Activated naive CD8-positive, alpha-beta T cell treated with anti-CD3 and anti-CD28 coated beads, Interleukin-2, amount 50 U/mL, for 16 hours (primary cell): ENCODE results near the gene MRPS34.

Source experiments
- DNase-seq: peaks from one replicate; pipeline ENCODE4 v3.0.0-alpha.2; 2020; ENCODE audit warnings: low read depth, low spot score

MRPS34 gene

DNA sequence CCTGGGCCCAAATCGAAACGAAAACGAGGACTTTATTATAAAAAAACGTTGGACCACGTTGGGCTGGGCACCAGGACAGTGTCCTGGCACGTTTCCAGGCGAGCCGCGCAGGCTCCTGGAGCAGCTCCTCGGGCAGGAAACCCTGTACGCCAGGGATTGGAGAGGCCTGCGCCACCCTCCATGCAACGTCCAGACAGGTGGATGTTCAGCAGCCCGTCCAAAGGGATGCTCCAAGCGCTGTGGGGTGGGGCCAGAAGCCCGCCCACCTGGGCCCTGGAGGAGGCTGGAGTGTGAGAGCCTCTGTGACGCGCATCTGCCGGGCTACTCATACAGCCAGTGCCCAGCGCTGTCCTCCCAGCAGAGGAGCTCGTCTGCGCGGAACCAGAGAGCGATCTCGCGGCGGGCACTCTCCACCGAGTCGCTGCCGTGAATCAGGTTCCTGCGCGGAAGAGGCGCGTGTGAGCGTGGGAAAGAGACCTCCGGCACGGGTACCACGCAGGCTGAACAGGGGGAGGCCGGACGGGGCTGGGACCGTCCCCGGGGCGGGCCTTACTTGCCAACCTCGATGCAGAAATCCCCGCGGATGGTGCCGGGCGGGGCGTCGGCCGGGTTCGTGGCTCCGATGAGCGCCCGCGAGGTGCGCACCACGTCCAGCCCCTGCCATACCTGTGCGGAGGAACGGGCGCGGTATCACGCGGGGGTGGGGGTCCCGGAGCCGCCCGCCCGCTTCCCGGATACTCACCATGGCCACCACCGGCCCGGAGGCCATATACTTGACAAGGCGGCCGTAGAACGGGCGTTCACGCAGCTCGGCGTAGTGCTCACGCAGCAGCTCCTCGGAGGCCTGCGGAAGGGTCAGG, 2.4 kb downstream of the MRPS34 start:
- DNase-seq: no peak

DNA sequence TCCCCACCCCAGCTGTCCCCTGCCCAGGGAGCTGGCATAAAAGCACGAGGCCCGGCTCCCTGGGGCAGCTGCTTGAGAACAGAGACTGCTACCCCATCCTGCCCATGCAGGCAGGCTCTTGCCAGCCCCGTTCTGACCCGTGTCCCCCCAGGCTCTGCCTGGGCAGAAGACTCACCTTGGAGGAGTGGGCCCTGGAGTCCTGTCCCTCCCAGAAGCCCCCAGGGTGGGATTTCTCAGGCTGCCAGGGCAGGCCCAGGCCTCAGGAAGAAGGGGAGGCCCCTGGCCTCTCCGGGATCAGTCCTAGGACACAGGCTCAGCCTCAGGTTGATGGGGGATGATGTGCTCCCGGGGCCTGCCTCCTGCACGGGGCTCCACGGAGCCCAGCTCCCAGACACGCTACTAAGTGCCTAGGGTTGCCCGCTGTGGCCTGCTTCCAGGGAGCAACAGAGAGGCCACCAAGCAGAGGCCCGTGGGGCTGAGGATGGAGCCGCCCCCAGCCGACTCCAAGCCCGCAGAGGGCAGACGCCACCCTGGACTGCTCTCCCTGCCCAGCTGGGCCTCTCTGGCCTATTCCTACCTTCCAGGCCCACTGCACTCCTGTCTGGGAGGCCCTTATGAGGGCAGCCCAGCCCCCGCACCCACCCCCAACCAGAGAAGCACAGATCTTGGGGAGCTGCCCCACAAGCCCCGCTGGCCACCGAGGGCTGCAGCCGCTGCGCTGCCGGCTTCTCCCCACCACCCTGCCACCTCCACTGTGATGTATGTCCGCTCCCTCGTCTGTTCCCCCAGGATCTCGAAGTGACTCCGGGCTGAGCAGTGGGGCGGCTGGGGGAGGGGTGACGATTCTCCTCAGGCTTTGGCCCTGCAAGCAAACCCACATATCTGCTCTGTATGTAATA, 3.3 kb downstream of the MRPS34 start:
- no peak for DNase-seq

DNA sequence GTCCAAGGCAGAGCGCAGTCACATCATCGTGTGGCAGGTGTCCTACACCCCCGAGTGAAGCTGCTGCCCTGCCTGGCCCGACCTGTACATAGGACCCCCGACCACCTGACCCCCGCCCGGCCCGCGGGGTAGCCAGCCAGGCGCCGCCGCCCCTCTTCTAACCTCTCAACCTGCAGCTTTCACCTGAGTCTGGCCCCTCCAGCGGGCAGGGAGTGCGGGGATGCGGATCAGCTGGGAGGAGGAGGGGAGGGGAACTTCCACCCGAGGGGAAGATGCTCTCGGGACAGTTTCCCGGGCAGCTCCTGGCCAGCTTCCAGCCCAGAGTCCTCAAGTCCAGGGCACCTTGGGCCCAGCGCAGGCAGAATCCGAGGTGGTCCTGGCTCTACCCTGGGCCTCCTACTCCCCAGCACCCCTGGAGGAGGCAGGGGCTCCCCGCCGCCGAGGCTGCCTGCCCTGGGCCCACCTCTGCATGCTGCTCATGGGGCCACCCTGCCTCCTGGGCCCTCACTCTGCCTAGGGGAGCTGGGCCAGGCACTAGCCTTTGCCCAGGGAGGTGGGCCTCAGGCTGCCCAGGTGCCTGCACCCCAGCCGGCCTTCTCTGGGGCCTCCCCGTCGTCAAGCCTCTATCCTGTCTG, 4.0 kb downstream of the MRPS34 start:
- no peak for DNase-seq

DNA sequence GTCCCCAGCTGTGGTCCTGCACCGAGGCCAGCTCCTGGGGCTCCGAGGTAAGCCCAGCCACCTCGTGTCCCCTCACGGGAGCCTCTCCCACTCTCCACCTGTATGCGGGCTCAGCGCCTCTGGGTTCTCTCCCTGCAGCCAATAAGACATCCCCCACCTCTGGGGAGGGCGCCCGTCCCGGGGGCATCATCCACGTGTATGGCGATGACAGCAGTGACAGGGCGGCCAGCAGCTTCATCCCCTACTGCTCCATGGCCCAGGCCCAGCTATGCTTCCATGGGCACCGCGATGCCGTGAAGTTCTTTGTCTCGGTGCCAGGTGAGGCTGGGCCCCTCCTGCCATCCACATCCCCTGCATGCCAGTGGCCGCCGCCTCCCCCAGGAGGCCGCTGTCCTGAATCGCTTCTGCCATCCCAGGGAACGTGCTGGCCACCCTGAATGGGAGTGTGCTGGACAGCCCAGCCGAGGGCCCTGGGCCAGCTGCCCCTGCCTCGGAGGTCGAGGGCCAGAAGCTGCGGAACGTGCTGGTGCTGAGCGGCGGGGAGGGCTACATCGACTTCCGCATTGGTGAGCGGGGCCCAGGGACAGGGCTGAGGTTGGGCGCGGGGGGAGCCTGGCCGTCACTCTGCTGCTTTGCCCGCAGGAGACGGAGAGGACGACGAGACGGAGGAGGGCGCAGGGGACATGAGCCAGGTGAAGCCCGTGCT, 4.7 kb downstream of the MRPS34 start:
- DNase-seq: no peak

DNA sequence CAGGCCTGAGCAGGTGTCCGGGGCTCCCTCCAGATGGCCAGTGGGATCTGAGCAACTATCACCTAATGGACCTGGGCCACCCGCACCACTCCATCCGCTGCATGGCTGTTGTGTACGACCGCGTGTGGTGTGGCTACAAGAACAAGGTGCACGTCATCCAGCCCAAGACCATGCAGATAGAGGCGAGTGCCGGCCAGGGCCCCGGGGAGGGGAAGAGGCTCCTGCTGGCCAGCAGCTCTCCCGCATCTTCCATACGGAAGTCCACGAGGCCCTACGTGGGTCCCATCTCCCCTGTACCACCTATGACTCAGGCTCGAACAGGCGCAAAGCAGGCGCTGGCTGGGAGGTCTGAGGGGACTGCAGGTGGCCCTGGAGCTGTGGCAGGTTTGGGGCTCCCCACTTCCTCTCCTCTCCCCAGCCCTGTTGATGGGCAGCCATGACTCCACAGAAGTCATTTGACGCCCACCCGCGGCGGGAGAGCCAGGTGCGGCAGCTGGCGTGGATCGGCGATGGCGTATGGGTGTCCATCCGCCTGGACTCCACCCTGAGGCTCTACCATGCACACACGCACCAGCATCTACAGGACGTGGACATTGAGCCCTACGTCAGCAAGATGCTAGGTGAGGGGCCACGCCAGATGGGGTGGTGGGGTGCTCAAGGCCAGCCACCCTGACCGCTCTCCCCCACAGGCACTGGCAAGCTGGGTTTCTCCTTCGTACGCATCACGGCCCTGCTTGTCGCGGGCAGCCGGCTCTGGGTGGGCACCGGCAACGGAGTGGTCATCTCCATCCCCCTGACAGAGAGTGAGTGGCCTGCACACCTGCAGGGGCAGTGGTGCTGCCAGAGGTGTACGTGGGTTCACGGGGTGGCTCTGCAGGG, 5.6 kb downstream of the MRPS34 start:
- DNase-seq: no peak

DNA sequence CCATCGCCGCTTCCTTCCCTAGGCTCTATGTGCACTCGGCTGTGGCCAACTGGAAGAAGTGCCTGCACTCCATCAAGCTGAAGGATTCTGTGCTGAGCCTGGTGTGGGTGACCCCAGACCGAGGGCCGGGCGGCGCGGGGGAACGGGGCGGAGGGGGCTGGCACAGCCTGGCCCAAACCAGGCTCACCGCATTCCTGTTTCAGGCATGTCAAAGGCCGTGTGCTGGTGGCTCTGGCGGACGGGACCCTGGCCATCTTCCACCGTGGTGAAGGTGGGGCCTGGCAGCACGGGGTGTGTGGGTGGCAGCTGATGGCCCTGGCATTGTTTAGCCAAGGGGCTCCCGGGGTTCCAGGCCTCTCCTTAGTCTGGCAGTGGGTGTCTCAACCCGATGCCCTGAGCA, 6.2 kb downstream of the MRPS34 start:
- no peak for DNase-seq

DNA sequence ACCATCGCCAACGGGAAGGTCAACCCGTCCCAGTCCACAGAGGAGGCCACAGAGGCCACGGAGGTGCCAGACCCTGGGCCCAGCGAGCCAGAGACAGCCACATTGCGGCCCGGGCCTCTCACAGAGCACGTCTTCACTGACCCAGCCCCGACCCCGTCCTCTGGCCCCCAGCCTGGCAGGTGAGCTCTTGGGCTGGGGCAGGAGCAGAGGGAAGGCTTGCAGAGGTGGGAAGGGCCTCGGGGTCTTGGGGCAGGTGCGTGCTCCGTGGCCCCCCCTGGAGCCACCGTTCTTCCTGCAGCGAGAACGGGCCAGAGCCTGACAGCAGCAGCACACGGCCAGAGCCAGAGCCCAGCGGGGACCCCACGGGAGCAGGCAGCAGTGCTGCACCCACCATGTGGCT, 6.7 kb downstream of the MRPS34 start:
- no peak for DNase-seq

DNA sequence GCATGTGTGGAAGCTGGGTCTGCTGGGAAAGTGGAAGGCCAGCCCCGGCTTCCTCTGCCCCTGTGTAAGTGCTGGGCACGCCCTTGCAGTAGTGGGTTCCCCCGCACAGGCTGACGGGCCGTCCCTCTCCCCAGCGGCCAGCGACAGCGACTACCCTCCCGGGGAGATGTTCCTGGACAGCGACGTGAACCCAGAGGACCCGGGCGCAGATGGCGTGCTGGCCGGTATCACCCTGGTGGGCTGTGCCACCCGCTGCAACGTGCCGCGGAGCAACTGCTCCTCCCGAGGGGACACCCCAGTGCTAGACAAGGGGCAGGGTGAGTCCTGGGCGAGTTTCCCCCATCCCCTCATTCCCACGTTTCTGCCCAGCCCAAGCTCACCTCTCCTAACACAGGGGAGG, 7.1 kb downstream of the MRPS34 start:
- DNase-seq: no peak

DNA sequence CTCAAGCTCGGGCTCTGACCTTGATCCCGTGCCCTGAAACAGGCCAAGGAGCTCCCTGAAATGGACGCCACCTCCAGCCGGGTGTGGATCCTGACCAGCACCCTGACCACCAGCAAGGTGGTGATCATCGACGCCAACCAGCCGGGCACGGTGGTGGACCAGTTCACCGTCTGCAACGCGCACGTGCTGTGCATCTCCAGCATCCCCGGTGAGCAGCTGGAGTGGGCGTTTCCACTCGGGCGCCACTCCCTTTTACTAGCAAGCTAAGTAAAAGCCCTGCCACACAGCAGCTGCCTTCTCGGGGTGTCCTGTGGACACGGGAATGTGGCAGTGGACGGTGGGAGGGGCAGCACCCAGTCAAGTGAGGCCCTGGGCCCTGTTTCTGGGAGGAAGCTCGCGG, 8.0 kb downstream of the MRPS34 start:
- DNase-seq: no peak

DNA sequence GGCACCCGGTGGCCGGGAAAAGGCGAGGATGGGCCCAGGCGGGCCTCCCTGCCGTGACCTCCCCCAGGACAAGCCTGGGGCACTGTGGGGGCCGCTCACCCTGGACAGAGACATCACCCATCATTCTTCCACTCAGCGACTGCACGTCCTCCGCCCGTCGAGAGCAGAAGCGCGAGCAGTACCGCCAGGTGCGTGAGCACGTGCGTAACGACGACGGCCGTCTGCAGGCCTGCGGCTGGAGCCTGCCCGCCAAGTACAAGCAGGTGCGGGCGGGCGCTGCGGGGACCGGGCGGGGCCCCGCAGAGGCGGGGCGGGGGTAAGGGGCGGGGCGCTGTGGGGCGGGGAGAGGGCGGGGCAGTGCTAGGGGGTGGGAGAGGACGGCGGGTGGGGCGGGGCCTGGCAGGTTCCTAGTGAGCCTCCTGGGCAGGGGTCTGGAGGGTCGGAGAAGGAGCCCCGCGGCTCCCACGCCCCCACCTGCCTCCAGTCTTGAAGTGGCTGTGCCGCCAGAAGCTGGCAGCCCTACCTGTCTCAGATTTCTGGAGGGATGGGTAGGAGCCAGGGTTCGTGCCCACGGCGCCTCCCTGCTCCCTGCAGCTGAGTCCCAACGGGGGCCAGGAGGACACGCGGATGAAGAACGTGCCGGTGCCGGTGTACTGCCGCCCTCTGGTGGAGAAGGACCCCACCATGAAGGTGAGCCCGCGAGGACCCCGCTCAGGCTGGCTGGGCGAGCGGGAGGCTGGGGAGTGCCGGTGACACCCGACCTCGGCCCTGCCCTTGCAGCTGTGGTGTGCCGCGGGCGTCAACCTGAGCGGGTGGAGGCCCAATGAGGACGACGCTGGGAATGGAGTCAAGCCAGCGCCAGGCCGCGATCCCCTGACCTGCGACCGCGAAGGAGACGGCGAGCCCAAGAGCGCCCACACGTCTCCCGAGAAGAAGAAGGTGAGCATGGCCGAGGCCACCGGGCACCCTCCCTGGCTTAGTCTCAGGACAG, 9.1 kb downstream of the MRPS34 start:
- no peak for DNase-seq

GRCh38 chr16:1762879-1763520, 9.9 kb downstream of the MRPS34 start:
- no peak for DNase-seq

GRCh38 chr16:1762196-1762878, 10.6 kb downstream of the MRPS34 start:
- DNase-seq: no peak

DNA sequence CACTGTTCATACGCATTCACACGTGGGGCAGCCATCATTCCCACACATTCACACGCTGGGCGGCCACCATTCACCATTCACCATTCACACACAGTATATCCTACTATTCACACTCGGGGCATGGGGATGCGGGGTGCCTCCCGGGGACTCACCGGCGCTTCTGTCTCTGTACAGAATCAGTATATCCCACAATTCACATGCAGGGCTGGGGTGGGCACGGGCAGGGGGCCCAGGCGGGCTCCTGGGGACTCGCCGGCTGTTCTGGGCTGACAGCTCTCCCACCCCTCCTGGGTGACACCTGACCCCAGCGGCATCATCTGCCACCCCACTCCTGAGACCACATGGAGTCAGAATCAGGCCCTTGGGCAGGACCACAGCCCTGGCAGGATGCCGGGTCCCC, 11.2 kb downstream of the MRPS34 start:
- no peak for DNase-seq

DNA sequence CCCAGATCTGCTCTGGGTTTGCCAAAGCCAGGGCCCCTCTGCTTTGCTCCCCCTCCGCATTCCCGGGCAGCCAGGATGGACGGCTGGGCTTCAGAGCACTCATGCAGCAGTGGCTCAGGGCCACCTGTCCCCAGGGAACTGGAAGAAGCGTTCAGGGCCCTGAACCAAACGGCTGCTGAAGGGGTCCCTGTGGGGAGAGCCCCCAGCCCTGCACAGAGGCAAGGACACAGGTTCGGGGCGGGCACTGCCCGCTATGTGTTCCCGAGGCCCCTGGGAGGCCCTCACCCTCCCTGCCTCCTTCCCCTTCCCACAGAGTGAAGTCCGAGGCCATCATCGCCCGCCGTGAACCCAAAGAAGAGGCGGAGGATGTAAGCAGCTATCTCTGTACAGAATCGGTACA, 12.0 kb downstream of the MRPS34 start:
- DNase-seq: no peak

GRCh38 chr16:1759511-1759910, 13.4 kb downstream of the MRPS34 start:
- no peak for DNase-seq

DNA sequence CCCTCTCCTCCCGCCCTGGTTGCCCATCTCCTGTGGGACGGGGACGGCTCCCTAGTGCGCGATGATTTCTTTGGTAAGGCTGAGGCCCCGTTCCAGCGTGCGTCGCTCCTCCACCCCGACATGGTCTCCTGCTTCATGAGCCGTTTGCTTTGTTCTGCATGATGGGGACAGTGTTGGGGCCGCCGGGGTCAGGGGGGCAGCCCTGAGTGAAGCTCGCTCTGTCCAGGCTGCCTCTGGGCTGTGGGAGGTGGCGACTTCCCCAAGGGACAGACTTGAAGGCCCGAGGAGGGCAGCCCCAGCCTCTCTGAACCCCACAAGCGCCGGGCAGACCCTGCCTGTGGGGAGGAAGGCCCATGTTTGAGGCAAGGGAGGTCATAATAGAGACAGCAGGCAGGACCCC, 14.0 kb downstream of the MRPS34 start:
- DNase-seq: no peak

GRCh38 chr16:1757714-1758461, 15.0 kb downstream of the MRPS34 start:
- DNase-seq: no peak

DNA sequence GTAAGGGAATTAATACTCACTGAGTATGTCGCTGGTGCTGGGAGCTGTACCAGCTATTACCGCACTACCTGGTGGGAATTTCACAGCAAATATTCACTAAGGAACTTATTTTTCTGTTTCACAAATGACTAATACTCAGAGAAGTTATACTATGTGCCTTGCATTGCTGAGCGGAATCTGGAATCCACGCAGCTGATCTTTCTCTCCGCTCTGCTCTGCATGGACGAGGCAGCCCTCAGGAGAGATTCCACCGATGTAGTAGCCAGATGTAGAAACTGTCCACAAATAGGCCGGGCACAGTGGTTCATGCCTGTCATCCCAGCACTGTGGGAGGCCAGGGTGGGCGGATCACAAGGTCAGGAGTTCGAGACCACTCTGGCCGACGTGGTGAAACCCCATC, 18.7 kb downstream of the MRPS34 start:
- DNase-seq: no peak
